Measurements from ENCODE around the gene SLAMF1.
A peak's percentile ranks its signal among the peaks of the same experiment; 100 is the strongest.

The SLAMF1 gene

DNA sequence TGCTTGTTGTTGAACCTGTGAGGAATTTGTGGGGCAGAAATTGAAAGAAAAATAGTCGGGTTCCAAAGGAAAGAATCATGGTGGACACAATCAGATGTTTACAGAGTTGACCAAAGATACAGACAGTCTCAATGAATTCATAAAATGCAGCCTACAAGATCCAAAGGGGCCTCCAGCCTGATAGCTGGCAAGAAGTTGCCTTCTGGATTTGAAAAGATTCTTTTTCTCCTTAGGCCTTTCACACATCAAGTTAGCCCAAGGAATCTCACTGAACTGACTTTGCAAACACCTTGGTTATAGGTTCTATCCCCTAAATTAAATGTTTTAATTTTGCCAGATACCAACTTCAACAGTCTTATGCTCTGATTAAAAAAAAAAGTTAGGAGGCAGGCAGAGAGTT, 21.5 kb downstream of the SLAMF1 start:
- DNase-seq (ENCODE audit: low read depth in 2 of 2), result no peak

DNA sequence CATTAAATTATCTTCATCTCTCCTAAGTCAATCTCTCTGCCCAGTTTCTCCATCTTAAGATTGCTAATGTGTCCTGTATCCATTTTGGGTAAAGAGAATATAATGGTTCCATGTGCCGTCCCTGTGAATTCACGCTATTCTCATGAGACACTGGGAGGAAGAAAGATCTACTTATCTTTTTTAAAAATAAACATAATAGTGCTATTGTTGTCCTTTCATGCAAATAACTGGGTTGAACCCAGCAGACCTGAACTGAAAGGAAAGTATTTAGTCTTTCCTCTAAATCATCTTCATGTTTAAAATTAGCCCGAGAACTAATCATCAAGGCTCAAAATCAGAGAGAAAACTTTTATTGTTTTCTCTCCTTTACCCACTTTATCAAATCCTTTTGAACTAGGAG, 22.4 kb downstream of the SLAMF1 start:
- DNase-seq (ENCODE audit: low read depth in 2 of 2), result no peak

DNA sequence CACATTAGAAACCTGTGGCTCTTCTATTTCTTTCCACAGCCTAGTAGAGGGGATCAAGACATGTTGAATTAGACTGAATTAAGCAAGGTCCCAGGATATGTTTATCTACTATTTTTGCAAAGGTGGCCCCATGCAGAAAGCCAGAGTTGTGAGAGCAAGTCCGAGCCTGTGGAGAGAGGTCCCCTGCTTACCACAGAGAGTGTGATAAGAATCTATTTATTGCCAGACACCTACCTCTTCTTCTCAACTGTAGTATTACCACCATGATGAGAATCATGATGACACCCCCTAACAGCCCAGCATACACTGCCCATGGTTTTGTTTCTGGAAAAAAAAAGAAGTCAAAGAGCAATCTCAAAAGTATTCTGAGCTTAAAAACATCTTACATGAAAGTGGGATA, 23.0 kb downstream of the SLAMF1 start:
- no peak for DNase-seq (ENCODE audit: low read depth in 2 of 2)

DNA sequence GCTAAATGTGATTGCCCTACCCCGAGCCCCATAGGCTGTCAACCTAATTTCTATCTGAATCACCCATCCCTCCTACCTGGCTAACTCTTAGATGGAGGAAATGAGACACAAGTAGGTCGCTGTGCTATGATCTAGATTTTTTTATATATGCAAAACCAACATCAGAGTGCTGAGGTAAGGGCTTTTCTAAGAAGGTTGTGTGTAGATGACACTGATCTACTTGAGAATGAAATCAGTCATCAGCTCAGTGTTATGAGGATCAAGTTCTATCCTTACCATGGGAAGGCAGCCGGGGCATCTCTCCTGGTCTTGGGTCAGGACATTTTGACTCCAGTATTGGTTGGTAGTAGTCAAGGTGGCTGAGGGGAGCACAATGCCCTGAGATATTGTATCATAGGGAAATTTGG, 23.6 kb downstream of the SLAMF1 start:
- DNase-seq (ENCODE audit: low read depth in 2 of 2), result no peak

DNA sequence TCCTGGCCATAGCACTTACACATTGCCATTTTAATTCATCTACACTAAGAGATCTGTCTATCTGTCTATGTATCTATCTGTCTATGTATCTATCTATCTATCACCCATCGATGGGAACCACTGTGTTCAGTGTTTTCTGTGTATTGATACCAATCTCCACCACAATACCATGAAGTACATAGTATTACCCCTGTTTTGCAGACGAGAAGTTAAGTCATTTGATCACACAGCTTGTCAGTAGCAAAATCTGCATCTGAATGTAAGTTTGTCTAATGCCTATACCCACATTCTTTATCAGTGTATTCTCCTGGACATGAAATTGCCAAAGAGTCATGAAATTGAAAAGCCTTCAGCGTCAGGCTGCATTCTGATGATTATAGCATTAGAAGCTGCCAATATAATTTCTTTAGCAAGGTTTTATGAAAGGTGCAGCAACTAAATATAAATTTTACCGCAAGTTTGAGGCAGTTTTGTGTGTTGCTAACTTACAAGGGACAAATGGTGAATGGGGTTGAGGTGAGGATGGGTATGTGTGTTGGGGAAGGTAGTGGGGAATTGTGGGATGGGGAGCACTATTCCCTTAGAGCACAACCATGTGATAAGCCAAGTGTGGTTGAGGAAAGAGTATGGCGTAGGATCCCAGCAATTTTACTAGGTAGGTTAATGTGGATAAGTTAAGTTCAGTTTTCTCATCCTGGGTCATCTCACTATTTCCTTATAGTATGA, 24.2 kb downstream of the SLAMF1 start:
- no peak for DNase-seq (ENCODE audit: low read depth in 2 of 2)

DNA sequence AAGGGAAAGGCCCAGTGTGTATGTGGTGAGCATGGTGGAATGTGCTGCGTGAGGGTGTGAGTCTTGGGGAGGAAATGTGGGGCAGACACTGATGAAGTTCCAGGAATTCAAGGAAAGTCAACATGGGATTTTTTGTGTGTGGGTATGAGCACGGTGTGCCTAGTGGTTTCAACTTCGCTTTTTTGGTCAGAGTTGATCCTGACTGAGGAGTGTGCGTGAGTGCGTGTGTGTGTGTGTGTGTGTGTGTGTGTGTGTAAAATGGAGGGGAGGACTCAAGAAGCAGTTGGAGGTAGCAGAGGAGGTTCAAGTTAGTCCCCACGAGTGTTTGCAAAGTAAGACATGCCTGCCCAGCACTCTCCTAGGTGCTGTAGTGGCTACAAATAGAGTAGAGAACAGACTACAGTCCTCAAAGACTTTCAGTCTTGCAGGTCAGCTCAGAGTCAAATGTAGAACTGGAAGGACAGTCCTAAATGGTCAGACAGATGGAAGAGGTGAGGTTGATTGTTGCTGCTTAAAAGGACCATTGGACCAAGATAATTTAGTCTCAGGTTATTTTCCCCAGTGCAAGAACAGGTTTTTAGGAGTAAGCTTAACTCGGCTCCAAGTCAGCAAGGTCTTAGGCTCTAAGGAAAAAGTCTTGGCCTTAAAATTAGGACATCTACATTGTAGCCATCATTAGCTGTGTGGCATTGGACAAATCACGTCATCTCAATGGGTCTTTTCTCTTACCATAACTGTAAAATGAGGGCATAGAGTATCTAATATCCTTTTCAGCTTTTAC, 25.0 kb downstream of the SLAMF1 start:
- DNase-seq (ENCODE audit: low read depth in 2 of 2), result no peak

DNA sequence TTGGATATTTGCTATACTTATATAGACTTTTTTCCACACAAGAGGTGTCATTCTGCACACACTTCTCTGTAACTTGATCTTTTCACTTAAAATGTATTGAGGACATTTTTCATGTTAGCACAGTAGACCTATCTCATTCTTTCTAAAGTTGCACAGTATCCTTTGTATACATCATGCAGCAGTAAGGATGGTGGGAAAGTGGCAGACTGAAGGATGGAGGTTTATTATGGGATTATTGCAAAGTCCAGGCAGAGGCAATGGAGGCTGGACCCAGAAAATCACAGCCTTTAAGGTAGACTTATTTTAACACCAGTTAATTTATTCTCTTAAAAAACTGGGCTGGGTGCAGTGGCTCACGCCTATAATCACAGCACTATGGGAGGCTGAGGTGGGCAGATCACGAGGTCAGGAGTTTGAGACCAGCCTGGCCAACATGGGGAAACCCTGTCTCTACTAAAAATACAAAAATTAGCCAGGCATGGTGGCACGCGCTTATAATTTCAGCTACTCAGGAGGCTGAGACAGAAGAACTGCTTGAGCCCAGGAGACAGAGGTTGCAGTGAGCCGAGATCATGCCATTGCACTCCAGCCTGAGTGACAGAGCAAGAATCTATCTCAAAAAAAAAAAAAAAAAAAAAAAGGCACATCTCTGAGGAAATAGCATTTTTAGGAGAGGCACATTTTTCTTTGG, 25.8 kb downstream of the SLAMF1 start:
- no peak for DNase-seq (ENCODE audit: low read depth in 2 of 2)

DNA sequence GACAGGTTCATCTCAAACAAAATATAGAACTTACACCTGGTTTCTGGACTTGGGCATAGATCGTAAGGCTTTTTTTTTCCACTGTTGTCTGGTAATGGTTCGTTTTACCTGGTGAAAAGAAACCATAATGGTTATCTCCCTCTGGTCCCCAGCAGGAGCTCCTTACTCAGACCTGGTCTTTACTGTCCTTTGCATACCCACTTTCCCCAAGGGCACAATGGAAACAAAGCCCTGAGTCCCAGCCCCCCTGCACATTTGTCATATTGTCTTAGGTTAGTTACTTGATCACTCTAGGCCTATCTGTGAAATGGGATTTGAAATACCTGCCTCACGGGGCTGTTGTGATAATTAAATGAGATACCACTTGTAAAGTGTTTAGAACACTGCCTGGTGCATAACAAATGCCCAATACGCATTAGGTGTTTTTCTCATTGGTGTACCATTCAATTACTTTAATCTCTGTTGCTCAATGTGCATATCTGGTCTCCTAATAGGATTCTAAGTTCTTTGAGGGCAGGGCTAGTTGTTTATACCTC, 27.0 kb downstream of the SLAMF1 start:
- no peak for DNase-seq (ENCODE audit: low read depth in 2 of 2)

DNA sequence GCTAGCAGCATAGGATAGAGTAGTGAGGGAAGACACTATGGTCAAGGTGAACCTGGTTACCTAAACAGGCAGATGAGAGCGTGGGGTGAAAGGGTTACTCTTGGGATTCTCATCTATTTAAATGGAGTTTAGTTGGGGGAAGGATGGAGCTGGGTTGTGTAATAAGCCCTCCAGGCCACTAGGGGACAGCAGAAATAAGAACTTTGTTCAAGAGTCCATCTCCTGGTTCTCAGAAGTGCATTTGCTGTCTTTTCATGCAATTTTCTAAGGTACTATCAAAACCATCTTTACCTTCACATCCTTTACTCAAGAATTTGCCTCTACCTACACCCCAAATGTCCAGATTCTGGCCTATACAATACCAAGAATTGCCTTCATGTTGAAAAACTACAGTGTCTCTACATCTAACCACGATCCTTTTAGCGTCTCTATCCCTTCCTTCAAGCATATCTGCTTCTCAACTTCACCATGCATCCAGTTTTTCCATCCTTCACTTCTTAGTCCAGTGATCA, 28.0 kb downstream of the SLAMF1 start:
- no peak for DNase-seq (ENCODE audit: low read depth in 2 of 2)

DNA sequence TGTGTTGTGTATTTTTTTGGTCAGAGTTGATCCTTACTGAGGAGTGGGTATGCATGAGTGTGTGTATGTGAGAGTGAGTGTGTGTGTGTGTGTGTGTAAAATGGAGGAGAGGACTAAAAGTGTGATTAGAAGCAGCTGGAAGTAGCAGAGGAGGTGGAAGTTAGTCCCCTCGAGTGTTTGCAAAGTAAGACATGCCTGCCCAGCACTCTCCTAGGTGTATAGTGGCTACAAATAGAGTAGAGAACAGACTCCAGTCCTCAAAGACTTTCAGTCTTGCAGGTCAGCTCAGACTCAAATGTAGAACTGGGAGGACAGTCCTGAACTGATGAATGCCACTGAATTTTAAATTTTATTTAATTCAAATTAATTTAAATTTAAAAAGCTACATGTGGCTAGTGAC, 28.5 kb downstream of the SLAMF1 start:
- no peak for DNase-seq (ENCODE audit: low read depth in 2 of 2)

DNA sequence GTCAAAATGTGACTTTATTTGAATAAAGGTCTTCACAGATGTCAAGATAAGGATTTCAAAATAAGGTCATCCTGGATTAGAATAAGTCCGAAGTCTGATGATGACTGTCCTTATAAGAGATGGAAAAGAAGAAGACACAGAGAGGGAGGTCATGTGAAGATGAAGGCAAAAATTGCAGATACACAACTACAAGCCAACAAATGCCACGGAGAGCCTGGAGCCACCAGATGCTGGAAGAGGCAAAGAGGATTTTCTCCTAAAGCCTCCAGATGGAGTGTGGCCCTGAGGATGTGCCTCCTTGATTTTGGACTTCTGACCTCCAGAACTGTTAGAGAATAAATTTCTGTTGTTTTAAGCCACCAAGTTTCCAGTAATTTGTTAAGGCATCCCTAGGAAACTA, 31.2 kb downstream of the SLAMF1 start:
- DNase-seq (ENCODE audit: low read depth in 2 of 2), result no peak

DNA sequence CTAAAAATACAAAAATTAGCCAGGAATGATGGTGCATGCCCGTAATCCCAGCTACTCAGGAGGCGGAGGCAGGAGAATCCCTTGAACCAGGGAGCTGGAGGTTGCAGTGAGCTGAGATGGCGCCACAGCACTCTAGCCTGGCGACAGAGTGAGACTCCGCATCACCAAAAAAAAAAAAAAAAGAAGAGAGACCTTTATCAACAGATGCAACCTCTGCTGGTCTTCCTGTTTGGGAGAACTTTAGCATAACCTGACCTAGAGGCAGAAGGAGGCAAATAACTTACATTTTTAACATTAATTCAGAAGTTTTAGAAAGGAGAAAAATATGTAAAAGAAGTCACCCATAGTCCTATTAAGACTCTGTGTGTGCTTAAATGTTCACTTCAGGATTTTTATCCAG, 32.4 kb downstream of the SLAMF1 start:
- DNase-seq (ENCODE audit: low read depth in 2 of 2), result no peak

DNA sequence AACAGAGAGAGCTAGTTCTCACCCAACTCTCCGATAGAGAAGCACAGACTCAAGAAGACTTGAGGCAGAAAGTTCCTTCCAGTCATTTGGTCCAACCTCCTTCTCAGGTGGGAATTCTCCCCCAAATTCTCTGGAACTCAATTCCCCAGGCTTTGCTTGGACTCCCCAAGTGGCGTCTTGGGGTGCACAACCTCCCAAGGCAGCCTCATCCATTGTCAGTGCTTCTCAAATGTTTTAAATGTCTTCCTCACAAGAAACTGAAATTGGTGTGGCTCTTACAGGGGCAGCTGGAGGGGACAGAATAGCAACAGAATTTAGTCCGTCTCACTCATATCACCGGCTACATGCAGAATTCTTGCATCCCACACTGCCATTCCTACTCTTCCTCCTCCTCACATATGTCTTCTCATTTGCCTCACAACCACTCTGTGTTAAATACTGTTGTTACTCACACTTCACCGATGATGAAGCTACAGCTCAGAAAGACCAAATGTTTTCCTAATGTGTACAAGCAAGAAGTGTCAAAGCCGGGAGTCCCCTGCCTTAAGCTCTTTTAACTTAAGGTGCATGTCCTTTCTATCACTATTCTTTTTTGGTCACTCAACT, 34.1 kb downstream of the SLAMF1 start:
- no peak for DNase-seq (ENCODE audit: low read depth in 2 of 2)

DNA sequence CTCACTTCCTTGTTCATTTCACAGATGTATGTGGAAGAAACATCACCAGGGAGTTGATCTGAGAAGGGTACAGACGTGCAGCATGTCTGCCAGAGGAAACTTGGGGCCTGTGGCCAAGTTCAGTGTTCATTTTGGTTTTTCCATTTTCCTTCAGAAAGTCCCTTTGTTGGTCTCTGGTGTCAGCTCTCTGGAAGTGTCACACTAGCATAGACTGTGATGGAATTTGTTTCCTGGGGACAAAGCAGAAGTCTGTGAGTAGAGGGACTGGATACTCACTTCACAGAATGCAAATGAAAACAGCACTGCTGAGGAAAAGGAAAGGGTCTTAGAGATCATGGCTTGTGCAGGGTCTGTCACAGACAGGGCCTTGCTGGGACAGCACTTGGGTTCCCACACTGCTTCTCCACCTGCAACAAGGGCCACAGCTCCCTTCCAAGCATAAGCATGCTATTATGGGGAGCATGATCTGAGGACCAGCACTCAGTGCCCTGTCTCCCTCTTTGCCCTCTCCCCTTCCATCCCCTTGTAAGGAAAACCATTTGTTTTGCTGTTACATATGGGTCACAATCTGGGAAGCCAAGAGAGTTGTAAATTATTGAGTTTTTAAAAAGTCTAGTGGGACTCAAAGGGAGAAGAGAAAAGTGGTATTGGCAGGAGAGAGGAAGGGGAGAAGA, 36.1 kb downstream of the SLAMF1 start:
- no peak for DNase-seq (ENCODE audit: low read depth in 2 of 2)

DNA sequence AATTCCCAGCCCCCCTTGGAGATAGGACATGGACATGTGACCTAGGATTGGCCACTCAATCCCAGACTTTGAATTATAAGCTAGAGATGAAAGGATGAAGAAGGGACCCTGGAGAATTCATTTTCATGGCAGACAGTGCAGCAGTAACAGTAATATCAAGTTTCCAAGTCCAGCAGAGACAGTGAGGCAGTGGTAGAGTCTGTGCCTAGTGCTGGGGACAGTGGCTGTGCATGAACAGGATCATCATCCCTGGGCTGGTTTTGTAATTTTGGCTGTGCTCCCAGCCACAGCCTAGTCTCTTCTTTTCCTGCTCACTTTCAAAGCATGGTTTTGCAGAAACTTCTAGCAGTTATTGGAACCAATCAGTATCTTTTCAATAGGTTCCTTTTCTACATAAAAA, 37.9 kb downstream of the SLAMF1 start:
- no peak for DNase-seq (ENCODE audit: low read depth in 2 of 2)

DNA sequence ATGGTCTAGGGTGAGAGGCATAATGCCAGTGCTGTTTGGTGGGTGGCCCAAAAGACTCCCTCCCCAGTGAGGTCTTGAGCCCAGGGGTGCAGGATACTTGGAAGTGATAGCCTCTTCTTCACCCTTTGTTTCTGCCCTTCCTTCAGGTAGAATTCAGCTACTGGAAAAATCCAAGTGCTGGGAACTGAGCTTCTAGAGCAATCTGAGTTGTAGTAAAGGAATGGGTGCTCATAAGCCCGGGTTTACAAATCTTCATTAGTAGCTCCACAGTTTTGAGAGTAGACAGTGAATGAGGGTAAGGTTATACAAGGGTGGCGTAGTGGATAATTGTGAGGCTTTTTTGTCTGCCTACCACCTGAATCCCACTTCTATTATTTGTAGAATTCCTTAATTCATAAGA, 38.3 kb downstream of the SLAMF1 start:
- DNase-seq (ENCODE audit: low read depth in 2 of 2), result no peak

DNA sequence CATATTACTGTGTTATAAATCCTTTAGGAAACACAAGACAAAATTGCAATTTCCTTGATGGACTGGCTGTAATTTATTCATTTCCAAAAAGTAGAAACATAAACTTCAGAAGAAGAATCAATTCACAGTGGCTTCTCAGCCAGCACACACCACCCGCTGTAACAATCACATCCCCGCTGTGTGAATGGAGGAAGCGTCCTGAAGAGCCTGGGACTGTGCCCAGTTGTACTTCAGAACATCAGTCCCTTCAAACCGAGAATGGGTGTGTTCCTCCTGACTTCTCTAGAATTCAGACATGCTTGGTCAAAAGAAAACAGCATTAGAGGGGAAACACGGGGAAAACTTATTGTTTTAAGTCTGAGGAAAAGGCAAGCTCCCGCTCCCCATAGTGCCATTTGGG, 38.8 kb downstream of the SLAMF1 start:
- DNase-seq (ENCODE audit: low read depth in 2 of 2), result no peak

DNA sequence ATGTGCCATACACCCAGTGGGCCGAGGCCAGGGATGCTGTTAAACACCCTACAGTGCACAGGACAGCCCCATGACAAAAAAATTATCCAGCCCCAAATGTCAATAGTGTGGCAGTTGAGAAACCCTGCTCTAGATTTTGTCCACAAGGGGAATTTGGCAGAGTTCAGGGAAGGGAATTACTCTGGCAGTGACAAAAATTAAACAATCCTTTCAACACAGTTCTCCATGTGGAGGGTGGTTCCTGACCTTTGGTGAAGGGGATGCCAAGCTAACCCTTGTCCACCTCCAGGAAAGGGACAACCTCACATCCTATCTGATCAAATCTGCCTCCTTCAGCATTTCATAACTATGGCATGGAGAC, 39.2 kb downstream of the SLAMF1 start:
- no peak for DNase-seq (ENCODE audit: low read depth in 2 of 2)

DNA sequence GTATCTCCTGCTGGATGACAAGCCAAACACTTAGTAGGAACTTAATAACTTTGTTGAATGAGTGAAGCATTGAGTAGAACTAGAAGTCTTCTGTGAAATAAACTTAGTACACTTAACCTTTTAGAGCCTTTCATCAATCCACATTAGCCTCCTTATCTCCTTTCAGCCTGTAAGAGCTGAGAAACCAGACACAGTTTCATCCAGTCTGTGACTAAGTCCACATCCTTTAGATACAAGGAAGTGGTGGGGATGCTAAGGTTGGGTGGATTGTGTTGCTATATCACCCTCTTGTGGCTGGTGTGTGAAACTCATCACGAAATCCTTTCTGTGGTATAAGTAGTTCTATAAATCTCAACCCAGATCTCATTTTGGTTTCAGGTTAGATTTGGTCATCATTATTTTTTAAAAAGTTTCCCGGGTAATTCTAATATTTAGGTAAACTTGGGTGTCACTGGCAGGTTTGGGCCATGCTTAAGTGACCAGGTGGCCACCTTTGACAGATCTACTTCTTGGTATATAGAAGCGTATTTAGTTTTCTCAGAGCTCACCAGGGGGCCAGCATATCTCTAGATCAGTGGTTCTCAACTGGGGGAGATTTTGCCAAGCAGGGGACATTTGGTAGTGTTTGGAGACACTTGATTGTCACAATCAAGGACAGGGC, 39.7 kb downstream of the SLAMF1 start:
- DNase-seq (ENCODE audit: low read depth in 2 of 2), result peak in 1 of 2 donors; percentile 33

DNA sequence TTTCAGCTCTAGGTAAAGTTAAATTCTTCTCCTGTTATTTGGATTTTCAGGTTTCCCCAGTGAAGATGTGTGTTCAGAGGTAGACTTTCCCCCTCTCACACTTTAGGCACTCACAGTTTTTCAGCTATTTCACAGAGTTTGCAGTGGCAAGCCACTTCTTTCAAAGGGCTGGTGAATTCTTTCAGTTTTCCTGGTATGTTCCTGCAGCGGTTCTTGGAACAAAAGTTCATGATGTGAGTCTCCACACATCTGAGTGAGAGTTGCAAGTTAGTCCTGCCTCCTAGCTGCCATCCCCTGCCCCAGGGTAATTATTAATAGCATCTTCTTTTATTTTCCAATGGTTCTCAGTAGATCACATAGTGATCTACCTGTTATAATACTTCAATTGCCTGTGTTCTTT, 40.2 kb downstream of the SLAMF1 start:
- DNase-seq (ENCODE audit: low read depth in 2 of 2), result no peak

Data from stimulated activated CD8-positive, alpha-beta memory T cell treated with anti-CD3 and anti-CD28 coated beads, Interleukin-2, amount 100 ng/mL, for 1 hour (primary cell).